Cardiac muscle cell (in vitro differentiated cells and primary cell): Measurements from ENCODE around the gene NEU3. TPM values are rescaled to one million over a fixed set of nuclear protein-coding genes. Genes with fewer than 3 reads are reported as not detected.
"Not testable (repeated sequence)": the region's sequence is repeated elsewhere in the genome, so short reads cannot be mapped to it uniquely, and the experiment has no call there.

Experiments used
- DNase-seq, 2 donors: peaks; one replicate each; pipeline versions ENCODE4 v3.0.0 to v3.0.0-alpha.2; 2010 to 2017; ENCODE audit warnings: low read depth in 1 of 2, low spot score in 1 of 2
- H3K27ac ChIP-seq: fragments of 200-600 bp; sonication (generic); 2 replicates; pipeline ENCODE4 v1.5.1; 2016
- H3K27me3 ChIP-seq: fragments of 200-600 bp; sonication (generic); 2 replicates; pipeline ENCODE4 v1.6.0; 2016; ENCODE audit warnings: control low read depth
- H3K36me3 ChIP-seq: fragments of 200-600 bp; sonication (generic); 2 replicates; pipeline ENCODE4 v1.5.1; 2016; ENCODE audit warnings: control low read depth
- H3K4me1 ChIP-seq: fragments of 200-600 bp; sonication (generic); 2 replicates; pipeline ENCODE4 v1.8.1; 2017; ENCODE audit warnings: low read depth, mild to moderate bottlenecking, mixed run types
- H3K4me3 ChIP-seq: fragments of 200-600 bp; sonication (generic); 2 replicates; pipeline ENCODE4 v1.5.1; 2016; ENCODE audit warnings: mild to moderate bottlenecking
- H3K9me3 ChIP-seq: fragments of 200-600 bp; sonication (generic); 2 replicates; pipeline ENCODE4 v1.5.1; 2017; ENCODE audit warnings: low read depth, mild to moderate bottlenecking, control low read depth
- polyA plus RNA-seq: library from polyadenylated mRNA; unstranded; fragments of >200 nt; fragmentation: Nextera tagmentation; extraction: Ambion mirVana; gene quantifications from 2 replicates; pipeline ENCODE4 v1.2.1, GENCODE V29; 2016
- total RNA-seq: library from RNA; depleted of rRNA; stranded (reverse); fragments of >200 nt; gene quantifications from 2 replicates; pipeline ENCODE4 v1.2.3, GENCODE V29; 2016
- TF ChIP-seq, protein P1 (sequence below): IDR thresholded peaks from 2 replicates; pipeline ENCODE4 v1.5.1; 2012; ENCODE audit warnings: low read depth, mild to moderate bottlenecking, low read length

The NEU3 gene
- total and polyA plus RNA-seq, 2 experiments from 2014 or later, result 4.4 to 14.3 TPM

DNA sequence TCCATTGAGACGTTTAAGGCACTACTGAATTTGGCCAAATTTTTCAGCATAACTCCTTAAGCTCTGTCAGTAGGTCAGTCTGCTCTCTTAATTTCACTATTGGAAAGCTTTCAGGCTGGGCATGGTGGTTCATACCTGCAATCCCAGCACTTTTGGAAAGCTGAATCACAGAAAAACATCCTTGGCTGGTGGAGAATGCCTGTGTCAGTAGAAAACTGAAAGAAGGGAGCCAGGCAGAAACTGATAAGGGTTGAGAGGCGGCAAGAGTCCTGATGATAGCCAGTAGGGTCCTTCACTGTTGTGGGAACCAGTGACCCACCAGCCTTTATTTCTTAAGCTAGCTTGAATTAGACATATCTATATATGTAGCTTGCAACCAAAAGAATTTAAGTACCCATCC is 22.6 kb downstream of the NEU3 start:
- TF ChIP-seq, protein P1, sequence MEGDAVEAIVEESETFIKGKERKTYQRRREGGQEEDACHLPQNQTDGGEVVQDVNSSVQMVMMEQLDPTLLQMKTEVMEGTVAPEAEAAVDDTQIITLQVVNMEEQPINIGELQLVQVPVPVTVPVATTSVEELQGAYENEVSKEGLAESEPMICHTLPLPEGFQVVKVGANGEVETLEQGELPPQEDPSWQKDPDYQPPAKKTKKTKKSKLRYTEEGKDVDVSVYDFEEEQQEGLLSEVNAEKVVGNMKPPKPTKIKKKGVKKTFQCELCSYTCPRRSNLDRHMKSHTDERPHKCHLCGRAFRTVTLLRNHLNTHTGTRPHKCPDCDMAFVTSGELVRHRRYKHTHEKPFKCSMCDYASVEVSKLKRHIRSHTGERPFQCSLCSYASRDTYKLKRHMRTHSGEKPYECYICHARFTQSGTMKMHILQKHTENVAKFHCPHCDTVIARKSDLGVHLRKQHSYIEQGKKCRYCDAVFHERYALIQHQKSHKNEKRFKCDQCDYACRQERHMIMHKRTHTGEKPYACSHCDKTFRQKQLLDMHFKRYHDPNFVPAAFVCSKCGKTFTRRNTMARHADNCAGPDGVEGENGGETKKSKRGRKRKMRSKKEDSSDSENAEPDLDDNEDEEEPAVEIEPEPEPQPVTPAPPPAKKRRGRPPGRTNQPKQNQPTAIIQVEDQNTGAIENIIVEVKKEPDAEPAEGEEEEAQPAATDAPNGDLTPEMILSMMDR, result no peak
- no peak overlapping the region for H3K4me3 ChIP-seq
- no peaks in the 10 kb centered on the region for H3K9me3 ChIP-seq
- H3K27me3 ChIP-seq, result no peaks in the 10 kb centered on the region
- H3K27ac ChIP-seq, result no peak overlapping the region
- peaks cover 14% of the 10 kb centered on the region for H3K36me3 ChIP-seq
- peaks cover 11% of the 10 kb centered on the region for H3K4me1 ChIP-seq
- DNase-seq, result peak in 1 of 2 donors; percentile 34

DNA sequence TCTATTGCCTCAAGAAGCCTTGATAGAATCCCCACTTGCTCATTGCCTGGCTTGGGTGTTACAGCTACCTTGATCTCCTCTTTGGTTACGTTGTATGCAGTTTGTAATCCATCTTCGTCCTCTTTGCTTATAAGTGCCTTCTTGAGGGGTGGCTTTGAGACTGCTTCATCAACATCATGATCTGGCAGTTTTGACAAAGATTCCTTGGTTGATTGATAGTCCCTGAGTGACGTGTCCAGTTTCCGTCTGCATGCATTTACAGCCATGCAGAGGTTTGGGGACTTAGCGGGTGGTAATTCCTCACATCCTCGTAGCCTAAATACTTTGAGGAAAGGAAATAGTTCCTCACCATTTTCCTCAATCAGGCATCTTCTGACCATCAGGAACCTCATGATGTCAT is 23.1 kb downstream of the NEU3 start:
- Histone ChIP-seq H3K36me3 (peaks cover 10% of the 10 kb centered on the region), H3K4me3 (no peak overlapping the region), H3K9me3 (no peaks in the 10 kb centered on the region), H3K4me1 (peaks cover 11% of the 10 kb centered on the region), H3K27ac (no peak overlapping the region), H3K27me3 (no peaks in the 10 kb centered on the region)
- TF ChIP-seq, protein P1, result no peak
- DNase-seq, result no peak

DNA sequence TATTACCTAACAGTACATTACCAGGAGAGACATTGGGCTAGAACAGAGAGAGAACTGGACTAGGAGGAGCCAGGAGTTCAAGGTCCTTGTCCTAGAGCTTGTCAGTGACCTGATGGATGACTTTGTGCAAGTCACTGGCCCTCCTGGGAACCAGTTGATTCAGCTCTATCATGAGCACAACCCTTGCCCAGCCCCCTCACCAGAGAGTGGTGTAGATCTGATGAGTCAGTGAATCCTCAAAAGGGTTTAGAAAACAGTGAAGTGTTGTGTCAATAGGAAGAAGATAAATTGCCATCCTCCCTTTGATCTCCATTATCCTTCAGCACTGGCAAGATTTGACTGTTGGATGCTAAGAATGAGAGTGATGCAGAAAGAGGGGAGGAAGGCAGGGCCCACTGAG is 24.3 kb downstream of the NEU3 start:
- Histone ChIP-seq H3K27me3 (no peaks in the 10 kb centered on the region), H3K36me3 (peaks cover 1% of the 10 kb centered on the region), H3K4me3 (no peak overlapping the region), H3K27ac (no peak overlapping the region), H3K9me3 (no peaks in the 10 kb centered on the region), H3K4me1 (peaks cover 11% of the 10 kb centered on the region)
- TF ChIP-seq, protein P1, result no peak
- no peak for DNase-seq

DNA sequence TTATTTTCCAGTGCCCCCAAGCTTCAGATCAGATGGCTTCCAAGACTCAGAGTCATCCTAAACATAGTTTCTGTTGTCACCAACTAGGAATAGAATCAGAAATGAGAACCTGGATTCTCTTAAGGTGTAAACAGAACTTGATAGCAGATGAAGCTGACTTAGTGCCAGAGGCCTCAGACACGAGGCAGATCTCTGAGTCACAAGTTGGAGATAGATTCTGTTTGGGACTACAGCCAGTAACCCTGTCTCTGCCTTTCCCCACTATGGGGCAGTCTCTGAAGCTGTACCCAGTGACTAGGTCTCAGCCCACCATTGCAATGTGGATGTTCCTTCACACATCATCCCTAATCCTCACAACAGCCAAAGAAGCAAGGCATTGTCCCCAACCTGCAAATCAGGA is 25.4 kb downstream of the NEU3 start:
- Histone ChIP-seq H3K27ac (no peak overlapping the region), H3K36me3 (no peaks in the 10 kb centered on the region), H3K27me3 (no peaks in the 10 kb centered on the region), H3K4me3 (no peak overlapping the region), H3K9me3 (no peaks in the 10 kb centered on the region), H3K4me1 (peaks cover 11% of the 10 kb centered on the region)
- DNase-seq, result peak in 1 of 2 donors; percentile 79
- TF ChIP-seq, protein P1, result peak; percentile 30

DNA sequence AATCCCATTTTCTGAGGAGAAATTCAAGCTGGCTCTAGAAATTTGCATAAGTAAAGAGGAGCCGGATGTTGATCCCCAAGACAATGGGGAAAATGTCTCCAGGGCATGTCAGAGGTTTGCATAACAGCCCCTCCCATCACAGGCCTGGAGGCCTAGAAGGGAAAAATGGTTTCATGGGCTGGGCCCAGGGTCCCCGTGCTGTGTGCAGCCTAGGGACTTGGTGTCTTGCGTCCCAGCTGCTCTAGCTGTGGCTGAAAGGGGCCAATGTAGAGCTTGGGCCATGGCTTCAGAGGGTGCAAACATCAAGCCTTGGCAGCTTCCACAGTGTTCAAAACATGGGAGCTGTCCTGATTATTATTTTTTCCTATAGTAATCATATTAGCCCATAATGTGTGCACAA is 30.5 kb downstream of the NEU3 start:
- not testable (repeated sequence) for H3K9me3 ChIP-seq, H3K27ac ChIP-seq, H3K4me1 ChIP-seq, H3K4me3 ChIP-seq, H3K27me3 ChIP-seq, DNase-seq, H3K36me3 ChIP-seq

DNA sequence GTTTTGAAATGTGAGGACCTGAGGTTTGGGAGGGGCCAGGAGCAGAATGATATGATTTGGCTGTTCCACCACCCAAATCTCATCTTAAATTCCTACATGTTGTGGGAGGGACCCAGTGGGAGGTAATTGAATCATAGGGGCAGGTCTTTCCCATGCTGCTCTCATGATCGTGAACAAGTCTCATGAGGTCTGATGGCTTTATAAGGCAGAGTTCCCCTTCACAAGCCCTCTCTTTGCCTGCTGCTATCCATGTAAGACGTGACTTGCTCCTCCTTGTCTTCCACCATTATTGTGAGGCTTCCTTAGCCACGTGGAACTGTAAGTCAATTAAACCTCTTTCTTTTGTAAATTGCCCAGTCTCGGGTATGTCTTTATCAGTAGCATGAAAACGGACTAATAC is 31.6 kb downstream of the NEU3 start:
- not testable (repeated sequence) for H3K36me3 ChIP-seq, DNase-seq, H3K9me3 ChIP-seq, H3K4me3 ChIP-seq, H3K27ac ChIP-seq, H3K27me3 ChIP-seq, H3K4me1 ChIP-seq

DNA sequence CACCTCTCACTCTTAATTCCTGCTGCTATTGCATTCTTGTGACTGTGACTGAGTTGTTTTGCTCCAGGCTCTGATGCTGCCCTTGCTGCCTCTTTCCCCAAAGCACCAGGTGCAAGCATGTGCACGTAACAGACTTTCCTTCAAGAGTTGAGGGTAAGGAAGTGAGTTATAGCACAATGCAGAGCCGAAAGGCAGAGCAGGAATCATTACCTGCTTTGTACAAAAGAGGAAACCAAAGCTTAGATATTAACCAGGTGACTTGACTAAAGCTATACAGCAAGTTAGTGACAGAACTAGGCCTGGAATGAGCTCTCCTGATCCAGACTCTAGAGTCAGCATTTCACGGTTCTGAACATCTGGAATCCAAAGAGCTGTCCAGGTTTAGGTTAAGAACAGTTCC is 33.6 kb downstream of the NEU3 start:
- H3K9me3 ChIP-seq, result no peaks in the 10 kb centered on the region
- H3K4me3 ChIP-seq, result no peak overlapping the region
- H3K36me3 ChIP-seq, result no peaks in the 10 kb centered on the region
- no peak for DNase-seq
- H3K27me3 ChIP-seq, result no peaks in the 10 kb centered on the region
- H3K4me1 ChIP-seq, result no peaks in the 10 kb centered on the region
- TF ChIP-seq, protein P1, result no peak
- H3K27ac ChIP-seq, result no peak overlapping the region
